ENCODE results near the gene IL16.
"Not testable (repeated sequence)": the region's sequence is repeated elsewhere in the genome, so short reads cannot be mapped to it uniquely, and the experiment has no call there.

The IL16 gene

DNA sequence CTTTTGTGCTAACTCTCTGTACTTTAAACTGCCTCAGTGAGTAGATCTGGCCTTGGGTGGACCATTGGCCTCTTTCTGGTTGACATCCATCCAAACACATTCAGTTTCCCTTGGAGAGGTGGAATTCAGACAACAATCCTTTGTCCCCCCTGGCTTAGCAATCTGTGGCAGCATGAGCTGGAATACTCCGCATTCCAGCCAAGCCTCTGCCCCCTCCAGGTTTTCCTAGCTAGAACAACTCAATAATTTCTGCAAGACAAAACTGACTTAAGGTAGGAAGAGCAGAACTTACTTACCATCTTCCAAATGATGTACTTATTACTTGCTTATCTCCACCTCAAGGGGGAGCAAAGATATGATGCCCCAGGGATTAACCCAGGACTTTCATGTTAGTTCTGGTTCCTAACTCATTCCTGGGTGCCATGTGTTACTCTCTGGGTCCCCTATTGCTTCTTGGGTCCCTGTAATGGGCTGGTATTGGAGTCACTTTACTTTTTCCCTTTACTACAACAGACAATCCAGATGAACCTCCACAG is 21.8 kb upstream of the IL16 start:
- no peak for DNase-seq

DNA sequence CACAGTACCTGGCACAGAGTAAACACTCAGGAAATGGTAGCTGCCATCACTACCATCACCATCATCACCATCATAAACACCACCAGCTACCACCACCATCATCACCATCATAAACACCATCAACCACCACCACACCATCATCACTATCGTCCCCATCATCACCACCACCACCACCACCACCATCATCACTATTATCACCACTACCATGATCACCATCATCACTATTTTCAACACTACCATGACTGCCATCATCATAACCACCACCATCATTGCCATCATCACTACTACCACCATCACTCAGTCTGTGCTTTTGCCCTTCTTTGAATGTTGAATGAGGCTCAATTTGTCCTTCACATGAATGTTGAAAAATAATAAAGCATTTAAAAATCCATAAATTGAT is 21.2 kb upstream of the IL16 start:
- no peak for DNase-seq

DNA sequence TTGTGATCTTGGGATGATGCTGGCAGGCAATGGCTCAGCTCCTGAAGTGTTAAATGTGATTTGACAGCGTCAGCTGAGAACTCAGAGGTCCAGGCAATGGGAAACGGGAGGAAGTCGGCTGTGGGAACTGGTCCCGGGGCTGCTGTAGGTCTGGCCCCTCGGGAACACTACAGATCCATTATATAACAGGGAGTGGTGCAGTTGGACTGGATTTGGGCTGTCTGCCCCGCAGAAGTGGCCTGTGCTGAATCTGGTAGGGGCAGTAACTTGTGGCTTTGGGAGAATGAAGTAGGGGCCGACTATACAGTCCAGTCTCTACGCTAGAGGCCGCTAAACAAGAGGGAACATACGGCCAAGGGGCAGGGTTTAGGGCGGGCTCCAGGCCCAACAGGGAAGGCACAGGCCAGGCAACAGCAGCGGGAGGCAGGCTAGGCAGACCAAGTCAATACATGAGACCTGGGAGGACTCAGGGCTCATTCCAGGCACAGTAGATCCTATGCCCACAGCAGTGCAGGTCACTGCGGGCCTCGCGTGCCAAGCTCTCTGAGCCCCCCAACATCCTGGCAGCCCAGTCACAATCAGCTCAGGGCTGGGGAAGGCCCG is 20.3 kb upstream of the IL16 start:
- DNase-seq, result no peak

DNA sequence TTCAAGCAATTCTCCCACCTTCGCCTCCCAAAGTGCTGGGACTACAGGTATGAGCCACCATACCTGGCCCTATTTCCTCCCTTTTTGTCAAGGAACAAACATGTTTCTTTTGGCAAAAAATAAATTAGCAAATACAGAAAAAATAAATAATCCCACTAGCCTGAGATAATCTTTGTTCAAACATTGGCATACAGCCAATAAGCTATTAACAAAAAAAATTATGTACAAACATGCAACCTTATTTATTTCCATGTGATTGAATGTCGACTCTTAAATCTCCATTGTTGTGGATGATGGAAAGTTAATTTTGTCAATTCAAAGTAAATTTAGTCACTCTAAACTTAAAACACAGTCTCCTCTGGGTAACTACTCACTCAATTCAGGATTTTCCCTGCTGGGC is 18.3 kb upstream of the IL16 start:
- no peak for DNase-seq

DNA sequence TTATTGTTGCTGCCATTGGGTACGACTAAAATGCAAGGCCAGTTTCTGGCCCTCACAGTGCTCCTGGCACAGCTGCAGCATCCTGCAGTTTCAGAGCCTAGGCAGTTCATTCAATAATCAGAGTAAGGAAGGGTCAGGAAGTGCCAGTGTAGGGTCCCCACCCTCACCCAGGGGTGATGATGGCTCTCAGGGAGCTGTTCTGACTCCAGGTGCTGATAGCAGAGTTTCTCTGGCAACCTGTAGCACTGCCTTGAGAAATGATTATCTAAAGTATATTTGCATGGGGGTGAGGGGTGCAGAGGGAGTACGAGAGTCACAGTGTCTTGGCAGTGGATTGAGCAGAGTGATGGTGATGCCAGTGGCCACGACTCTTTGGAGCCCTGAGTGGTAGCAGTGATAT is 15.5 kb upstream of the IL16 start:
- no peak for DNase-seq

DNA sequence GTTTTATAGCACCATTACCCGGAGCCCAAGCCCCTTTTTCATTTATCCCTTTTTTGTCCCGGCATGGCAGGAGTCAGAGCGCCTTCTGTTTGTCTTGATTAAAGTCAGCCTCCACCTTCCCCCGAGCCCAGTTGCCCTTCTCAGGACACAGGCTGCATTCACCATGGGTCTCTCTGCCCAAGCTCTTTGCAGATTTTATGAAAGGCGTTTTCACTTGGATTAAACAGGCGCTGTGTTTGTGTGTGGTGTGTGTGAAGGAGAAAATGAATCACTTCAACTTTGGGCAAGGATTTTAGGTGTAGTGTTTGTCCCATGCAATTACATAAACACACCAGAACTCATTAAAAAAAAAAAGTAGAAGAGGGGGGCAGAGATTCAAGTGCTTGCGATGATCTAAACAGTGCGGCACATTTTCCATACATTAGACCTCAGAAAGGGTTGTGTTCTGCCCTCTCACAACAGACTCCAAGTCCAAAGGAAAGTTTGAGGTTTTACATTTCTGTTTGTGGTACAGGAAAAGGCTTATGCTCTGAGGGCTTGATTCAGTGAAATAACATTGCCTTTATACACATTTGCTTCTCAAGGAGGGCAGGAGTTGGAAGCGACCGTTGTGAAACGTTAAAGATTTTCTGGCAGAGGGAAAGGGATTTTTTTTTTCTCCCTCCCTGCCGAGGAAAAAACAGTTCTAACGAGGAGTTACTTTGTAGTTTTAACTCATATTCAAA is 14.5 kb upstream of the IL16 start:
- no peak for DNase-seq

DNA sequence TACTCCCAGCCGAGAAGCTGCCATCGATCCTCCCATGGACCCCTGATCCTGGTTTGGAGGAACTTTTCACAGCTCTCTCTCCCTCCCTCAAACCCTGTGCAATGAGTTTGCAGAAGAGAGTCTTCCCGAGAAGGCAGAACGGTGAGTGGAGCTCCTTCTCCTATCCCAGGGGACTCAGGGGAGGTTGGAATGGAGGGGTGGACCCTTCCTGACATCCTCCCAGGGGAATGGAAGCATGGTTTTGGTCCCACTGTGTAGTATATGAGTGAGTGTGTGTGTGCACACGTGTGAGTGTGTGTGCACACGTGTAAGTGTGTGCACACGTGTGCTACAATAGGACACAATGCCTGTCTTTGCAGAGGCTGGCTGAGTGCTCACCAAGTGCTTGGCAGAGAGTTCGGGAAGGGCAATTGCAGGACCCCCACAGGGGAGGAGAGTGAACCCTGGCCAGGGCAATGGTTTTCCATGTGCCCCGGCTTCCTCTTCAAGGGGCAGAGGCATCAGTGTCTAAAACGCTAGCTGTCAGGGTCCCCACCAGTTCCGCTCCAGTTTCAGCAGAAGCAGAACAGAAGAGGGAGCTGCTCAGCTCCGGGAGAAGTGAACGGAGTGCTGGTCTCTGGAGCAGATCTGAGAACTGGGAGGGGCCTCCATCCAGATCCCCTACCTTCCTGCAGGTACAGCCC is 13.8 kb upstream of the IL16 start:
- no peak for DNase-seq

DNA sequence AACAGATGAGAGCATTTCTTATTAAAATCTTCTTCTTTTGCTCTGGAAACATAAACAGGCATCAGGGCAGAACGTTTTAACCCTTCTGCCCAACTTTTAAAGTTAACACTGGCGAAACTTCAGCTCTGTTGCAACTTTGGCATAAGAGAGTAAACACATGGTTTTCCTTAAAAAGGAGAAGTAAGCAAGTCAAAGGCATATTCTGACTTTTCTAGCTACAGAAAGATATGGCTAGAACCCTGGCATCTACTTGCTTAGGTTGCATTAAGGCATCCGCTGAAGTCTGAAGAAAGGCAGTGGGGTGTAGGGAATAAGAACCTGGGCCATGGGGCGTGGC is 13.3 kb upstream of the IL16 start:
- DNase-seq, result no peak

DNA sequence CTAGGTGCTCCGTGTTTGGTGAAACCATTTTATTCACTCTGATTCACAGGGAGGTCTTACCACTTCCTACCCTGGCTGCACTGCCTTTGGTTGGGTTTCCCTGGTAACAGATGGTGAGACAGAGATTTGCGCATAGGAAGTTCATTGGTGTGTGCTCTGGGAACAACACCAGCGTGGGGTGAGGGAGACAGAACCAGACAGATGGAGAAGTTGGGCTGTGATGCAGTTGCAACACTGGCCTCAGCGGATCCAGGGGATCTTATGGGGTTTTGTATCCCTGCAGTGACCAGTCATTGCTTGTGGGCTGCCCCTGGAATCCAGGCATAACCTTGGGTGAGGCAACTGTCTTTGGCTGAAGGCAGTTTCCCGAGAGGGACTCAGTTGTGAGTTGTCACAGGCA is 12.5 kb upstream of the IL16 start:
- no peak for DNase-seq

DNA sequence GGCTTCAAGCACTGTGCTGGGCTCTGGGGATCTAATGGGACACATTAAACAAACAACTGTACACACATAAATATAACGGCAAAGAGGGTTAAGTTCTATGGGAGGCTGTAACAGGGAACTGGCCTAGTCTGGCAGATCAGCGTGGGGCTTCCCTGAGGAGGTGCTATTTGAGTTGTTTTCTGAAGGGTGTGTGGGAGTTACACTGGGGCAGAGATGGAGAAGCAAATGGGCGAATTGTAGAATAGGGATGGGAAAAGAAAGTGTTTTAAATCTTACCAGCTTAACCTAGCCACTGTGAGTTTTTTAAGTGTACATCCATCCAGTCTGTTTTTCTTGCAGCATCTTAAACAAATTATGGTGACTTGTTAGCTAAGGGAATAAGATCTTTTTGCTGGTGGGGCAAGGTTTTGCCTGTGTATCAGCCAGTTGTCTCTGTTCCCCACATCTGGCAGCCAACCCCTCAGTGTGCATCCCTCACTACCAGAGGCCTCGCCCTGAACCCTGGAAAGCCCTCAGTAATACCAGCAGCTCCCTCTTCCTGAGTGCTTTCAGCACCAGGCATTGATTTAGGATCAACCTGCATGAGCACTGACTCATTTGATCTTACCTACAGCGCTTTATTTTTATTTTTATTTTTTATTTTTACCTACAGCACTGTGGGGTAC is 10.9 kb upstream of the IL16 start:
- DNase-seq, result no peak

DNA sequence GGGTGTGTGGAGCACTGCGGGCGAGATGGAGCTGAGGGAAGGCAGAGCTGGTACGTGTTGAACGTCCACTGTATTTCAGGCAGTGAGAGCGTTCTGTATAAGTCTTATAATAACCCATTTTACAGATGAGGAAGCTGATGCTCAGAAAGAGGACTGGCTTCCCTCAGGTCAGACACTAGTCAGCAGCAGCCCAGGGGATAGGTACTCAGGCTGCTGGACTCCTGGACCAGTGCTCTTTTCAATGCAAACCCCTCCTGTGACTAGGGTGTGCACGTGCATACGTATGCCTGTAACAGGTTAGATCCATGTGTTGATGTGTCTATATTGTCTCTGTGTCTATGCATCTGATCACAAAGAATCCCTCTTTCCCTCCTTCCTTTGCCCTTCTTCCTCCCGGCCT is 8.3 kb upstream of the IL16 start:
- DNase-seq, result no peak

DNA sequence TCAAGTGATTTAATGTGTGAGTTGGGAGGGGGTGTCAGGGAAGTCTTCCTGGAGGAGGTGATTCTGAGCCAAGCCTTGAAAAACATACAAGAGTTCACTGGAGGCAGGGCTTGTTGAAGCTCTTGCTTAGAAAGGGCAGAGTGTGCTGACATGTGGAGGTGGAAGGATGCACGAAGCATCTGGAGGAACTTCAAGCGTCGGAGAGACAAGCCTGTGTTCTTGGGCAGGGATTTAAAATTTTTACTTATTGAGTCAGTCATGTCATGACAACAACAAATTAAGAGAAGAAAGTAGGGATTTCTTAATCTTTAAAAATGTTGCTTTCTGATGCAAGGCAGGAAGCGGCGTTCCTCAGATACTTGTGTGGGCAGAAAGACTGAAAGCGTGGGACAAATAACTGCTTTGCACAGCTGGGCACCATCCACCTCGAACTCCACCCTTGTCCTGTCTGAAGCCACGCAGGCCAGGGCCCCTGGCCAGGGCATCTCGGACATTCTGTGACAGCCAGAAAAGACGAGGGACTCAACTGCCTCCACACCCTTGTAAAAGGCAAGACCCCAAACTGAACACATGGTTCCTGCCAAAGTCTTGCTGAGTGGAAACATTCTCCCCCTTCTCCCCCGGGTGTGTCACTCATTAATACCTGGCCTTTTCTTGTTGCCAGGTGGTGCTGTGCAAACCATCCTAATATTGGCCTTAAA is 6.9 kb upstream of the IL16 start:
- DNase-seq, result no peak

DNA sequence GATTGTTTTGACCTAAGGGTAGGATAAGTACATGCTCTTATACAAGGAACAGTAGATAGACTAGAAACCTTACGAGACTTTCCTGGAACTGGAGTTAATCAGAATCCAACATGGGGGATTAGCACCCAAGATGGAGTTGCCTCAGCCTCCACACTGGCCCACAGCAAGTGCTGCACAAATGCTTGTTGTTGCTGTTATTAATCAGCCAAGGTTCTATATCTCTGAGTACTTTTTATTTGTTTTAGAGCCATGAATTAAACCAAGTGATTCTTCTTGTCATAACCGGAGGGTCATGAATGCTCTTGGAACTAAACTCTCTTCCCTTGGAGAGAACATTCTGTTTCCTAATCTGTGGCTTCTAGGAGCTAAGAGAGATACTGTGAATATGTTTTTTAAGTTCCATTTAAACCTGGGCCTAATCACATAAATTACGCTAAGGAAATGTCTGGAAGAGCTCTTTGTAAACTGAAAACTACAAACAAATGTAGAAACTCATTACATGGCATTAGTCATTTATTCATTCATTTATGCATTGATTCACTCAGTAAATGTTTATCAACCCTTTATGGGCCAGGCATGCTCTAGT is 5.7 kb upstream of the IL16 start:
- no peak for DNase-seq

DNA sequence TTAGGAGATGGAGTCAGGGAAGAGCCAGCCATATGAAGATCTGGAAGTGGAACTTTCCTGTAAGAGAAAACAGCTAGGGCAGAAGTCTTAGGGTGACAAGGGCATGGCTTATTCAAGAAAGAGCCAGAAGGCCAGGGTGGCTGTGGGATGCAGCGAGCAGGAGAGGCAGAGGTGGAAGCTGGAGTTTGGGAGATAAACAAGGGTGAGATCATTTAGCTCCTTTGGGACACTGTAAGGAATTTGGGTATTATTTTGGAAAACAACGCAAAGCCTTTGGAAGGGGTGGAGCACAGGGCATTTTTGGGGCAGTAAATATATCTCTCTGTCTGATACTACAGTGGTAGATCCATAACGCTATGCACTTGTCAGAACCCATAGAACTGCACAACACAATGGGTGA is 5.0 kb upstream of the IL16 start:
- DNase-seq, result no peak

DNA sequence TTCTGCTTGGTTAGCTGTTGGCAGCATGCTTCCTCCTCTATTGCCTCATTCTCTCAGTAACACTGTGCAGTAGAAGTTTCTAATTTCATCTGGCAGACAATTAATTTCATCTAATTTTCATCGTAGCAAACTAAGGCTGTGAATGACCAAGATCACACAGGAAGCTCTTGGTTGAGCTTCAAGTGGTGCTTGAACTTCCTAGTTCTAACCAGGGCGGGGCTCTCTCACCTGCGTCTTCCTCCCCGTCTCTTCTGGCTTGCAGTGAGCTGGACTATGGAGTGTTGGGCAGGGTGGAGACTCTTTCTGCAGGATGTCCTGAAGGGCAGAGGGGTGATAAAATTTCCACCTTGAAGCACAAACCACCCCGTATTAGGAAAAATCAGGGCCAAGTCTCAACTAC is 2.0 kb upstream of the IL16 start:
- no peak for DNase-seq

DNA sequence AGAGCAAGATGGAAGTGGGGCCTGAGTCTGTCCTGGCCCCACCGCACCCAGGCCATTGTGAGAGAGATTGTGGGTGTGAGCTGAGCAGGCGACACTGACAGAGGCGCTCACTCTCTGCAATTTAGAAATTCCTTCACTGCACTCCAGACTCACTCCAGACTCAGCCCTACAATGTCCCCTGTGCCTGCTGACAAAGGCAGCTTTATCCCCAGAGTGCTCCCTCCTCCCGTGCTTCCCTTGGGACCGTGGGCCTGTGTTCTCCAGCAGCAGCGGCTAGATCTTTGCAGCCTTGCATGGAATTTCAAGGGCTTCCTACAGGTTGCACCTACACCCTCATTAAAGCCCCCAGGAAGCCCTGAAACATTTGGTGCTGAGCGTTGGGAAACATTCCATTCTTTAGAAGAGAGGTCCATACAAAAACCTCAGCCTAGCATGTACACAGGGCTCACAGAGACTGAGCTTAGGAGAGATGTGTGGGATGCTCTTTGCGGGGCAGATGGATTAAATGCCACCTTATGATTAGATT is 1.3 kb upstream of the IL16 start:
- DNase-seq, result no peak

DNA sequence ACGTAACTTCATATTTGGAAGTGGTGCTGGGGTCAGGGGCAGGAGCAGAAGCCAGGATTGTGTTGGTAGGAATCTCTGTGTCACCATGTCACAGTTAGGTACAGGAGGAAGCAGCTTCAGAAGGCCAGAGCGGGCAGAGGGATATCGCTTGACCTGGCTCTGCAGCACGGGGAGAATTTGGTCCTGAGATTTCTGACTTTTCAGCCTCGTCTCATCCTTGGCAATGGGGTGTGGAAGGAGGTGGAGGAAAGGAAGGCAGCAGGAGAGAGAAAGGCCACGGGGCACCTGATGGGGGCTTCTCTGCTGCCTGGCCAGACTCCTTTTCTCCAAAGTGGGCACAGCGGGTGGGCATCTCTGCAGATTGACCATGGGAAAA is 564 bp downstream of the IL16 start:
- no peak for DNase-seq

DNA sequence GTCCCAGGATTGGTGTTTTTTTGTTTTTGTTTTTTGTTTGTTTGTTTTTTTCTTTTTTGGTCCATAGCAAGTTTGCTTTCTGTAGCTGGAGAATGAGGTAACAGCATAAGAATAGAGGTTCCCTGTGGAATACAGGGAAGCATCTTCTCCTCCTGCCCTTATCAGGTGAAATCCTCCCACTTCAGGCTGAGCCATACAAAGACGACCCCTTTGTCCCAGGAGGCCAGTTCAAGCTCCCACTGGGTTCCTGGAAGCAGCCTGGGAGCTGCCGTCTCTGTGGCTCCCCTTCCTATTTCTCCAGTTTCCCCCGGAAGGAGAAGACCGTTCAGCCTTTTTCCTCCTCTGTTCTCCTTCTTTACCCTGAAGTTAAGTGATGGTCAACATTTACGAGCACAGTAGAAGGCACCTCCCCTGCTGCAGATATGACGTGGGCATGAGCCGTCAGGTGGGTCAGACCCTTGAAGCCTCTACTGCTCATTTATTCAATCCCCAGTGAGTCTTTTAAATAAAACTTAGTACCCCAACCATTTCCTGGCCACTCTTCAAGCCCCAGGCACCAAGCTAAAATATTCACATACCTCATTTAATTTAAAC is 1.1 kb downstream of the IL16 start:
- no peak for DNase-seq

DNA sequence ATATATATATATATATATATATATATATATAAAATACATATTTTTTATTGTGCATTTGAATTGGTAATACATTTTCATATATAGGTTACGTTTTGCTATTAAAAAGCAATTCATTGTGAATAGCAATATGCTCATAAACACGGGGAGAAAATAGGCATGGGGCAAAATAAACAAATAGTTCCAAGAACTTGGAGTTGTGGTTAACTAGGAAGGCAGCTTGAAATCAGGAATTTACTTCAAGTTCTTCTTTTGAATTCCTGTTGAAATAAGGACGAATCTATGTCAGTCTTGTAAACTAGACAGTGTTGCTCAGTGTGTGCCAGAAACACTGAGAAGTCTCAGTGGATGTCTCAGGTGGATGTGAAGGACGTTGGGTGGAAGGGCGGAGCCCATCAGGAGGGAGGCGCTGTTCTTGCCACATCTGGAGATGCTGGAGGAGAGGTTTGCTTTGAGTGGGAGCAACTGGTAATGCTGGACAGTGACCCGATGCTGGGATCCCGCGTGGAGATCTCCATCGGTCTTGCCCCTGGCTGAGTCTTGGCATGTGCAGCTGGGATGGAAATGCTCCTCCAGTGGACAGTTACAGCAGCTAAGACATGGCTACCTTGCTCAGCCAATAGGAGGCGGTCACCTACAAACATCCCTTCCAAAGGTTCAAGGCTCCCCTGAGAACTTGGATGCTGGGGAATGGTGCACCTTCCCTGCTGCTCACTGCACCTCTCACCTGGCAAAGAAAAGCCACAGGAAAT is 2.5 kb downstream of the IL16 start:
- no peak for DNase-seq

DNA sequence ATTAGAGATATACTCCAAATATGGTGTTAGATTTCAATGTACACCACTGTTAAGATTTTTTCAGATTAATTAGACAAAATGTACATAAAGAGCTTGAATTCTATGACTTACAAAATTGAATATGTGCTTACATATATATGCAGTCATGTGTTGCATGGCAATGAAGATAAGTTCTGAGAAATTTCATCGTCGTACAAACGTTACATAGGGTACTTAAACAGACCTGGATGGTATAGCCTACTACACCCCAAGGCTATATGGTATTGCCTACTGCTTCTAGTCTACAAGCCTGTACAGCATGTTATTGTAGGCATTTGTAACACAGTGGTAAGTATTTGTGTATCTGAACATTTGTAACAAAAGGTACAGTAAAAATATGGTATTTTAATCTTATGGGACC is 9.3 kb downstream of the IL16 start:
- DNase-seq, result no peak

DNA sequence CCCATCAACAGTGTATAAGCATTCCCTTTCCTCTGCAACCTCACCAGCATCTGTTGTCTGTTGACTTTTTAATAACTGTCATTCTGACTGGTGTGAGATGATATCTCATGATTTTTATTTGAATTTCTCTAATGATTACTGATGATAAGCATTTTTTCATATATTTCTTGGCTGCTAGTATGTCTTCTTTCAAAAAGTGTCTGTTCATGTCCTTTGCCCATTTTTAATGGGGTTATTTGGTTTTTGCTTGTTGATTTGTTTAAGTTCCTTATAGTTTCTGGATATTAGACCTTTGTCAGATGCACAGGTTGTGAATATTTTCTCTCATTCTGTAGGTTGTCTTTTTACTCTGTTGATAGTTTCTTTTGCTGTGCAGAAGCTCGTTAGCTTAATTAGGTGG is 11.3 kb downstream of the IL16 start:
- not testable (repeated sequence) for DNase-seq

All from KG1 (cell line).